GM18505 (cell line): ENCODE measurements around the gene BPIFB6.

Source experiments
- ATAC-seq: cut with Tn5 transposase; IDR thresholded peaks from one replicate; pipeline ENCODE4 v1.9.1; 2021; ENCODE audit not compliant: unreplicated experiment
- POLR2A ChIP-seq: IDR thresholded peaks from 4 replicates; pipeline ENCODE4 v1.6.1; 2011; ENCODE audit warnings: borderline replicate concordance; ENCODE audit not compliant: insufficient read depth, insufficient read length; ENCODE audit errors: extremely low read depth

BPIFB6 gene

GRCh38 chr20:32991792-32992641 is 39.4 kb upstream of the BPIFB6 start:
- ATAC-seq = no peak
- no peak for TF ChIP-seq POLR2A

- TF ChIP-seq POLR2A = no peak
- ATAC-seq = no peak
Measured at GRCh38 chr20:32993496-32994050, 37.9 kb upstream of the BPIFB6 start.

GRCh38 chr20:32995802-32996201 is 35.6 kb upstream of the BPIFB6 start:
- no peak for ATAC-seq
- TF ChIP-seq POLR2A = no peak

DNA sequence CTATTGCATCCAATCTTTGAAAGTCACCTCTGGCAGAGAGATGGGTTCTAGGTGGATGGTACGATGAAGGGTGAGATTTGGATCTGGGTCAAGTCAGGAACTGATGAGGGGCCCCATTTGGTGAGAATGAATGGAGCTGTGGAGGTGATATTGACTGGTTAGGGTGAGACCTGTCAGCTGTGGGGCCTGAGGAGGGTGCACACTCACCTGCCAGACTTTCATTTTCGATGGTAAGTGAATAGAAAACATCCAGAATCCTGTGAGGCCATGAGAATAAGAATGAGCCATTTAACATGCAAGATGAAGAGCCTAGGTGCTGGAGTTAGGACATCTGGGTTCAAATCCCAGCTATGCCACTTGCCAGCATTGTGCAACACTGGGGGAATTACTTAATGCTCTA is 34.0 kb upstream of the BPIFB6 start:
- no peak for ATAC-seq
- TF ChIP-seq POLR2A = no peak

GRCh38 chr20:32999603-33000250 is 31.7 kb upstream of the BPIFB6 start:
- no peak for TF ChIP-seq POLR2A
- ATAC-seq = no peak

GRCh38 chr20:33000802-33001466 is 30.5 kb upstream of the BPIFB6 start:
- no peak for TF ChIP-seq POLR2A
- ATAC-seq = no peak

- no peak for TF ChIP-seq POLR2A
- no peak for ATAC-seq
Measured at GRCh38 chr20:33002087-33002808, 29.2 kb upstream of the BPIFB6 start.

DNA sequence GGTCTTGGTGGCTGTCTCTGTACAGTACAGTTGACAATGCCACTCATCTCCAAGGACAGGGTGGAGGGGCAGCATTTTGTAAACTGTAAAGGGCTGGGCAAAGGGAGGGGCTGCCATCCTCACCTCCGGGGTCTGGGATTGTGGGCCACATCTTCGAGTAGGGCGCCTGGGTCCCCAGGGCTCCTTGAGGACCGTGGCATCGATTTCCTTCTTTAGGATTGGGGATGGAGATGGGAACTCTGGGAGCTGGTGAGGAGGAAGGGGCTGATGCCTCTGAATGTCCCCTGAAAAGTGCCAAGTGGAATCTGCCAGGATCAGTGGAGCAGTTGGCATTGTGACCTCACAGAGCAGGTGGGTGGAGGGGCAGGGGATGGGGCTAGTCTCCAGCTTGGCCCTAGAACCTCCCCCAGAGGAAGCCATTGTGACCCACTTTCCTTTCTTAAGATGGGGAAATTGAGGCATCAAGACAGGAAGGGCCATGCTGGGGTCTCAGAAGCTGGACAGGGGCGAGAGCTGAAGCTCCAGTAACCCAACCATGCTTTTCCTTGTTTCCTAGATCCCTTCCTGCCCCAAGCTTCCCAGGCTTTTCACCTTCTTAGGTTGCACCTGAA is 27.2 kb upstream of the BPIFB6 start, which contains the start of gene SUN5:
Gene SUN5, minus strand, starts transcription at position 293 of the 611 bp plus-strand sequence. Its CDS starts 93 bp downstream, at position 200.
- no peak for TF ChIP-seq POLR2A
- ATAC-seq = no peak

DNA sequence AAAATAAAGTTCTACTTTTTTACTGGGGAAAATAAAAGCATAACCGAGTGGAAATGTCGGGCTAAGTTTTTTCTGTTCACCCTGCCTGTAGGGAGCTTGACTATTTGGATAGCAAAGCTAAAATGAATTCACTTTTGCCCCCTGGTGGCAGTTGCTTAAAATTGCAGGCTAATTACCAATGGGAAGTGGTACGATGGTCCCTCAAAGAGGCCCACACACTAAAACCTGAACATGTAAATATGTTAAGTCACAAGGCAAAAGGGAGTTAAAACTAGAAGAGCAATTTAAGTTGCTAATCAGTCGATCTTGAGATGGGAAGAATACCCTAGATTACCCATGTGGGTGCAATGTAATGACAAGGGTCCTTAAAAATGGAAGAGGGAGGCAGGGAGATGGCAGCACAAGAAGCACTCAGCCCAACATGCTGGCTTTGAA is 26.3 kb upstream of the BPIFB6 start:
- no peak for TF ChIP-seq POLR2A
- ATAC-seq = no peak

DNA sequence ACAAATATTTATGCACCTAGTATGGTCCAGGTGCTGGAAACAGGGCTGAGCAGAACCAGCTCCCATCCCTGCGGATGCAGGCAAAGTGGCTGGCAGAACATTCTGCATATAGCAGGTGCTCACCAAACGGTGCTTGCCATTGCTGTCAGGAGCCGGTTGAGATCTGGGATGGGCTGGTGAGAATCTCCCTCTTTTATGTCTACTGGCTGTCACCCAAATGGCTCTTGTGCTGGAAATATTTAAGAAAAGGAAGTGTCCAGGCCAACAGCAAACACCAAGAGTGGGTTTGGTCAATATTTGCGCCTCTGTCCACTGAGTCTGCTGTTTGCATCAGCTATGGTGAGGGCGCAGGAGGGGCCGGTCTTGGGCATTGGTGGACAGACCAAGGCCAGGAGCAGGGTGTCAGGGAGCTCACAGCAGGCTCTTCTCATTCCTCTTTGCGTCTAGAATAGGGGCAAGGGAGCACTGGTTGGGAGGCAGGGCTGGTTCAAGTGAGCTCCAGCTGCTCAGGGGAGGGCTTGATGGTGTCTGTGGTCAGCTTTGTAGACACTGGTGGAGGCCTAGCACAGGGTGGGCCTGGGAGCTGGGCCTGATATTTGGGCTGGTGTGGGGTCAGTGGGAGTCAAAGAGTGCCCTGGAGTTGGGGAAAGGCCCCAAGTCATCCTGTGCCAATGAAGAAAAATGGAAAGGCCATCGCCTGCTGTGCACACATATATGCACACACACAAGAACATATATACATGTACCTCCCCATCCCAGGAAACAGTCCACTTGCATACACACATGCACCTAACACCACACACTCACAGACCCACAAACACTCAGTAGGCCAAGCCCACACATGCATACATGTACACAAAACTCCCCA is 25.3 kb upstream of the BPIFB6 start:
- ATAC-seq = no peak
- TF ChIP-seq POLR2A = no peak

DNA sequence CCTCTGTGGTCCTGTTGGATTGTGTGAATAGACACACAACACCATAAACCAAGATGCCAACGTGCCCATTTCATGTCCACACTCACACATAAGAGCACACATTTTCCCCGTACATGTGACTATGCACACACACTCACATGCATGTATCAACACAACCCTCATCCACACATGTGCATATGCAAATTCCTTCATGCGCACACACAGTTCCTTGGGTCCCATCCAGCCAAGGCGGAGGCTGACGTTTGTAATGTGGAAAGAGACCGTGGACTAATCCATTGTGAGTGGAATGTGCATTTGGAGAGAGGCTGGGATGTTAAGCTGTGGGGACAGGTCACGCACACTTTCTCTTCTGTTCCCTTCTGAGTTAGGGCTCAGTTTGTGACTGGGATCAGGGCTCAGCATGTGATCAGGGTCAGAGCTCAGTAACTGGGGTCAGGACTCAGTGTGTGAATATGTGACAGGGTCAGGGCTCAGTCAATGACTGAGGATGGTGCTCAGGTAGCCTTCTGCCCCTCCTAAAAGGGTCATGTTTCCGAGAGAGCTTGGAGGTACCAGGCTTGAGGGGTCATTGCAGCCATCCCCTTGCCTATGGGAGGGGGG is 24.6 kb upstream of the BPIFB6 start:
- no peak for TF ChIP-seq POLR2A
- no peak for ATAC-seq

- ATAC-seq = no peak
Measured at GRCh38 chr20:33007376-33008335, 23.8 kb upstream of the BPIFB6 start, which contains the start of gene BPIFB2. TSS of gene BPIFB2 (plus strand) at chr20:33007704. CDS start at chr20:33008575, 871 bp downstream.

More at GRCh38 chr20:33007376-33008335, 23.8 kb upstream of the BPIFB6 start, which contains the start of gene BPIFB2:
- TF ChIP-seq POLR2A = no peak
